Keratinocyte (primary cell): ENCODE data around the gene RBBP4. TPM values are rescaled to one million over a fixed set of nuclear protein-coding genes. Genes with fewer than 3 reads are reported as not detected.

Experiments used
- DNase-seq: peaks from one replicate; pipeline ENCODE4 v3.0.0-alpha.2; 2011; ENCODE audit warnings: low read depth, missing footprints, low spot score
- FAIRE-seq: peaks from 2 replicates; lab custom pipeline; 2011; peaks lifted over from hg19 to GRCh38; lab: Jason Lieb, UNC
- H2AFZ ChIP-seq: 2 replicates; pipeline ENCODE4 v1.6.0; 2012; ENCODE audit warnings: low read length, control low read depth, inconsistent platforms; ENCODE audit not compliant: control insufficient read depth
- H3K27ac ChIP-seq: 2 replicates; pipeline ENCODE4 v1.5.1; 2011; ENCODE audit warnings: low read length; ENCODE audit not compliant: control insufficient read depth, insufficient read depth
- H3K27me3 ChIP-seq: 3 replicates; pipeline ENCODE4 v1.6.0; 2011; ENCODE audit warnings: low read length; ENCODE audit not compliant: control insufficient read depth, insufficient read depth; ENCODE audit errors: extremely low read depth
- H3K36me3 ChIP-seq, 2 experiments: 2 replicates in 1 of 2; 3 replicates in 1 of 2; pipeline ENCODE4 v1.5.1; 2011; ENCODE audit warnings: low read length in 2 of 2, mild to moderate bottlenecking in 1 of 2; ENCODE audit not compliant: control insufficient read depth in 2 of 2, insufficient read depth in 2 of 2; ENCODE audit errors: extremely low read depth in 1 of 2
- H3K4me1 ChIP-seq: 3 replicates; pipeline ENCODE4 v1.5.1; 2011; ENCODE audit warnings: low read length; ENCODE audit not compliant: control insufficient read depth, insufficient read depth; ENCODE audit errors: extremely low read depth
- H3K4me2 ChIP-seq: 3 replicates; pipeline ENCODE4 v1.6.0; 2011; ENCODE audit warnings: low read depth, low read length; ENCODE audit not compliant: control insufficient read depth, insufficient read depth; ENCODE audit errors: extremely low read depth
- H3K4me3 ChIP-seq, 3 experiments: fragments of 200-600 bp in 1 of 3; sonication (generic) in 1 of 3; 2 replicates in 2 of 3; 3 replicates in 1 of 3; pipeline ENCODE4 v1.5.1; 2011 to 2016; ENCODE audit warnings: low read length in 3 of 3, mild to moderate bottlenecking in 3 of 3, control low read depth in 2 of 3, inconsistent platforms in 1 of 3, low read depth in 1 of 3, mixed read lengths in 1 of 3, mixed run types in 1 of 3, moderate library complexity in 1 of 3; ENCODE audit not compliant: control insufficient read depth in 2 of 3, insufficient read depth in 2 of 3; ENCODE audit errors: extremely low read depth in 1 of 3
- H3K79me2 ChIP-seq: 2 replicates; pipeline ENCODE4 v1.6.0; 2012; ENCODE audit warnings: low read length; ENCODE audit not compliant: control insufficient read depth, insufficient read depth
- H3K9ac ChIP-seq: 3 replicates; pipeline ENCODE4 v1.6.0; 2011; ENCODE audit warnings: low read length; ENCODE audit not compliant: control insufficient read depth, insufficient read depth; ENCODE audit errors: extremely low read depth
- H3K9me1 ChIP-seq: 3 replicates; pipeline ENCODE4 v1.6.0; 2011; ENCODE audit warnings: low read length; ENCODE audit not compliant: control insufficient read depth, insufficient read depth; ENCODE audit errors: extremely low read depth
- H3K9me3 ChIP-seq: 2 replicates; pipeline ENCODE4 v1.5.1; 2012; ENCODE audit warnings: low read depth, low read length; ENCODE audit not compliant: control insufficient read depth
- H4K20me1 ChIP-seq: 3 replicates; pipeline ENCODE4 v1.6.0; 2011; ENCODE audit warnings: low read length; ENCODE audit not compliant: control insufficient read depth, insufficient read depth; ENCODE audit errors: extremely low read depth
- CTCF ChIP-seq, 3 experiments: IDR thresholded peaks in 1 of 3; conservative IDR thresholded peaks in 1 of 3; optimal IDR thresholded peaks in 1 of 3; 2 replicates in 2 of 3; 3 replicates in 1 of 3; pipeline versions ENCODE3 to v1.5.1; 2011; ENCODE audit warnings: low read length in 3 of 3, mild to moderate bottlenecking in 3 of 3, moderate library complexity in 2 of 3, control low read depth in 1 of 3, inconsistent platforms in 1 of 3; ENCODE audit not compliant: insufficient read depth in 2 of 3; ENCODE audit errors: extremely low read depth in 1 of 3
- EZH2 ChIP-seq: IDR thresholded peaks from one replicate; pipeline ENCODE4 v1.6.1; 2012; ENCODE audit warnings: inconsistent platforms, mild to moderate bottlenecking, low read length, moderate library complexity
- dilution Hi-C: fragments of 300-500 bp; cut with MboI; formaldehyde crosslinking; loops from one replicate; pipeline ENCODE4 v1.7.0; 2020; ENCODE audit warnings: low sequenced_read_pairs; ENCODE audit not compliant: extremely low pct_ligation_motif_present
- polyA plus RNA-seq, 5 experiments: library from polyadenylated mRNA; depleted of rRNA in 3 of 5; stranded (reverse) in 3 of 5; stranded (forward) in 1 of 5; unstranded in 1 of 5; fragments of >200 nt; gene quantifications; 1 replicate in 1 of 5; 2 replicates in 3 of 5; 3 replicates in 1 of 5; pipeline versions ENCODE4 v1.2.1 to v1.2.3, GENCODE V29; 2011 to 2012; ENCODE audit warnings: missing spikeins in 2 of 5, low read depth in 1 of 5, low replicate concordance in 1 of 5

Gene RBBP4
- polyA plus RNA-seq, 1 donor (not counting 4 experiments of a cell fraction or from before 2014, with no cell fraction given), result 61.5 TPM

- FAIRE-seq, result no peak
- Histone ChIP-seq H3K4me3 (no peak overlapping the region), H3K9me1 (no peaks in the 10 kb centered on the region), H3K27me3 (no peaks in the 10 kb centered on the region), H2AFZ (no peak overlapping the region), H3K4me1 (no peaks in the 10 kb centered on the region), H3K27ac (no peak overlapping the region), H3K9ac (no peak overlapping the region), H3K4me2 (no peak overlapping the region), H3K79me2 (no peaks in the 10 kb centered on the region), H3K9me3 (no peaks in the 10 kb centered on the region), H3K36me3 (peaks cover 18 to 23% of the 10 kb centered on the region in 2 experiments), H4K20me1 (no peaks in the 10 kb centered on the region)
- DNase-seq, result no peak
- dilution Hi-C loops, result no loop called here
- TF ChIP-seq CTCF (optimal IDR thresholded peaks at IDR 0.05 in 1 of 3, IDR thresholded peaks at IDR 0.05 in 1 of 3, conservative IDR thresholded peaks at IDR 0.05 in 1 of 3; ENCODE audit: extremely low read depth in 1 of 3, insufficient read depth in 2 of 3, low read length in 3 of 3) (no peak), EZH2 (no peak)
These were observed 34.5 kb downstream of the RBBP4 start for GRCh38 chr1:32685498-32685897.

GRCh38 chr1:32686387-32686786 lies 35.4 kb downstream of the RBBP4 start:
- FAIRE-seq, result no peak
- no peaks in the 10 kb centered on the region for H3K9me3 ChIP-seq
- TF ChIP-seq CTCF (optimal IDR thresholded peaks at IDR 0.05 in 1 of 3, IDR thresholded peaks at IDR 0.05 in 1 of 3, conservative IDR thresholded peaks at IDR 0.05 in 1 of 3; ENCODE audit: extremely low read depth in 1 of 3, insufficient read depth in 2 of 3, low read length in 3 of 3) (no peak), EZH2 (no peak)
- H3K79me2 ChIP-seq, result no peaks in the 10 kb centered on the region
- no peak overlapping the region for H2AFZ ChIP-seq
- no peak overlapping the region for H3K4me2 ChIP-seq
- H3K4me1 ChIP-seq, result no peaks in the 10 kb centered on the region
- no peak overlapping the region for H3K27ac ChIP-seq
- no peaks in the 10 kb centered on the region for H3K27me3 ChIP-seq
- no peak overlapping the region for H3K9ac ChIP-seq
- H4K20me1 ChIP-seq, result no peaks in the 10 kb centered on the region
- no peaks in the 10 kb centered on the region for H3K9me1 ChIP-seq
- peaks cover 13 to 18% of the 10 kb centered on the region in 2 experiments for H3K36me3 ChIP-seq
- dilution Hi-C loops, result no loop called here
- no peak overlapping the region for H3K4me3 ChIP-seq
- no peak for DNase-seq
